Astrocyte (in vitro differentiated cells and primary cell): ENCODE data around the gene CHD1L.

Source experiments
- CTCF ChIP-seq: IDR thresholded peaks from 2 replicates; pipeline ENCODE4 v1.5.1; 2011; ENCODE audit warnings: low read depth, mild to moderate bottlenecking, inconsistent platforms, low read length, moderate library complexity; ENCODE audit not compliant: insufficient read depth
- EZH2 ChIP-seq: IDR thresholded peaks from 2 replicates; pipeline ENCODE4 v1.6.1; 2012; ENCODE audit warnings: mild to moderate bottlenecking, low read length, inconsistent platforms; ENCODE audit not compliant: insufficient read depth

DNA sequence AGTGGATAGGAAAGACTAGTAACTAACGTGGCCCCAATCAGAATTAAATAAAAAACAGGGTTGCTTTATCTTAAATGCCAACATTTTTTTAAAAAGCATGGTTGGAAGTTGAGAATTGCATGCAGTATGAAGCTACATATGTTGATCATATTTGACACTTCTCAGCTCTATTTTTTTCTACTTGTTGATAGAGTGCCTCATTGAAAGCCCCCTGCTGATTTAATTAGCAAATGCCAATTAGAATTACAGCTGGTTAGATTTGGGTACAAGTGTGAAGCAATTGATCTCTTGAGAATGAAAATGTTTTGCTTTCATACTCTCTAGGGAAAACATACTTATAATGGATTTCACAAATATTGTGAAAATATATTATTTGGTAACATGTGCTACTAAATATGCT, 40.5 kb downstream of the CHD1L start:
- TF ChIP-seq CTCF (no peak), EZH2 (no peak)
